ENCODE data around the gene LRRC49. TPM values are rescaled to one million over a fixed set of nuclear protein-coding genes. Genes with fewer than 3 reads are reported as not detected.

LRRC49 gene
- polyA plus RNA-seq, 2 of the 4 experiments (the other 2 are of a cell fraction), result 10.0 to 14.3 TPM

DNA sequence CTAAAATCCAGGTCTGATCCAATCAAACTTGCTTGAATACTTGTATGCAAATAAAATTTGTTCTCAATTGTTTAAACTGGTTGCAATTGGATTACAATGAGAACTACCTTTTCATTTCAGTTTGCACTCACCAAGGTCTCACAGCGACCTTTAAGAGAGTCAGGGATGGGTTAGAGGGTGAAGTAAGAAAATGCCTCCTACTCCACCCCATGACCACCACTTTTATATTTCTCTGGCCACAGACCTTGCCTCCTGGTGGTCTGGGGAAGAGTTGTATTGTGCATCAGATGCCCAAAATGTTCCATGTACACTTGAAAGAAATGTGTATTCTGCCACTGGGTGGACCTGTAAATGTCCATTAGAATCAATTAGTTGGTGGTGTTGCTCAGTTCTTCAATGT lies 206.3 kb downstream of the LRRC49 start:
- no peak overlapping the region for H3K4me3 ChIP-seq
- 59% methylated on average over 1 of the region's 1 CpG for WGBS (ENCODE audit: missing lambda C conversion rate)
- TF ChIP-seq RARB (CRISPR knock-in tag; IDR thresholded peaks at IDR 0.05), result no peak
- TF ChIP-seq MAFK (IDR thresholded peaks at IDR 0.05; ENCODE audit: partially characterized antibody), result no peak
- no peak overlapping the region for H3K27ac ChIP-seq
- POLR2A ChIA-PET, result no interaction called here
- CTCF ChIA-PET, result interaction anchor here (6.2 kb wide), 1 partner anchor 15 kb away, joined by 43 read pairs; the partner anchor contains the start of gene THSD4
- no peak overlapping the region for H3K4me2 ChIP-seq
- peak; percentile 92 for FAIRE-seq
- no peak for DNase-seq (ENCODE audit: low read depth in 1 of 2, low spot score in 1 of 2)
- H3K4me1 ChIP-seq, result 0 out of 3 replicates have a peak, but pooled peaks cover 3% of the 10 kb centered on the region
- ATAC-seq, result no peak; a peak in 1 of 6 replicates
- no peaks in the 10 kb centered on the region for H3K9me3 ChIP-seq

Other genes starting within 250 kb of the LRRC49 start
- gene UACA, start 129.3 kb upstream of the LRRC49 start, polyA plus RNA-seq (2011; rRNA removed), result 80.4 and 81.1 TPM in 2 replicates
- gene UACA, start 129.3 kb upstream of the LRRC49 start, polyA plus RNA-seq (2017; fragmentation: RNase III; extraction: RNeasy Plus Mini Kit Qiagen cat#74134 plus additional on column Dnase treatment), result 31.9 to 39.4 TPM (median 33.5 TPM) in 3 replicates
- gene LARP6, start 38.7 kb upstream of the LRRC49 start, polyA plus RNA-seq (2011; rRNA removed), result 120 and 158 TPM in 2 replicates
- 47.3 to 64.3 TPM (median 57.2 TPM) in 3 replicates for gene LARP6, start 38.7 kb upstream of the LRRC49 start, polyA plus RNA-seq (2017; fragmentation: RNase III; extraction: RNeasy Plus Mini Kit Qiagen cat#74134 plus additional on column Dnase treatment)
- 7.7 and 9.4 TPM in 2 replicates for gene THAP10, start 393 bp upstream of the LRRC49 start, polyA plus RNA-seq (2011; rRNA removed)
- gene THAP10, start 393 bp upstream of the LRRC49 start, polyA plus RNA-seq (2017; fragmentation: RNase III; extraction: RNeasy Plus Mini Kit Qiagen cat#74134 plus additional on column Dnase treatment), result 5.4 to 6.8 TPM (median 6.1 TPM) in 3 replicates
- 40.7 and 47.4 TPM in 2 replicates for gene THSD4, start 222.6 kb downstream of the LRRC49 start, polyA plus RNA-seq (2011; rRNA removed)
- gene THSD4, start 222.6 kb downstream of the LRRC49 start, polyA plus RNA-seq (2017; fragmentation: RNase III; extraction: RNeasy Plus Mini Kit Qiagen cat#74134 plus additional on column Dnase treatment), result 14.6 to 15.8 TPM (median 15.3 TPM) in 3 replicates

All from A549 (cell line).